Loucy (cell line): ENCODE data around the gene SPEM1.

Source experiments
- EZH2phosphoT487 ChIP-seq: fragments of 200-600 bp; IDR thresholded peaks from 2 replicates; pipeline ENCODE4 v1.6.1; 2018; ENCODE audit warnings: antibody characterized with exemption, mild to moderate bottlenecking, moderate library complexity, borderline replicate concordance
- TF ChIP-seq, protein P1 (sequence below): fragments of 200-600 bp; sonication (generic); conservative IDR thresholded peaks from 2 replicates; pipeline ENCODE4 v1.5.1; 2014; ENCODE audit warnings: mild to moderate bottlenecking, antibody characterized with exemption, low read length

DNA sequence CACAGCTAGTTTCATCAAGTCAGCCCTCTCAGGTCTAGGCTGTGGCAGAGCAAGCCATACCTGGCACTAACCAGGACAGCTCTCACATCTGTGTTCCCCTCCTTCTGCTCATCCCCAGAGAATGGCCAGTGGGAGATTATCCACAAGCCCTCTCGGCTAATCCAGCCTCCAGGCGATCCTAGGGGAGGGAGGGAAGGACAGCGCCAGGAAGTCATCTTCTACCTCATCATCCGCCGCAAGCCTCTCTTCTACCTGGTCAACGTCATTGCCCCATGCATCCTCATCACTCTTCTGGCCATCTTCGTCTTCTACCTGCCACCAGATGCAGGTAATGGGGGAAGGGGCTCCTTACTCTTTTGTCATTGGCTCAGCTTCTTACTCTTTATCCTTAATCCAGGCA, 28.3 kb downstream of the SPEM1 start:
- TF ChIP-seq, protein P1, sequence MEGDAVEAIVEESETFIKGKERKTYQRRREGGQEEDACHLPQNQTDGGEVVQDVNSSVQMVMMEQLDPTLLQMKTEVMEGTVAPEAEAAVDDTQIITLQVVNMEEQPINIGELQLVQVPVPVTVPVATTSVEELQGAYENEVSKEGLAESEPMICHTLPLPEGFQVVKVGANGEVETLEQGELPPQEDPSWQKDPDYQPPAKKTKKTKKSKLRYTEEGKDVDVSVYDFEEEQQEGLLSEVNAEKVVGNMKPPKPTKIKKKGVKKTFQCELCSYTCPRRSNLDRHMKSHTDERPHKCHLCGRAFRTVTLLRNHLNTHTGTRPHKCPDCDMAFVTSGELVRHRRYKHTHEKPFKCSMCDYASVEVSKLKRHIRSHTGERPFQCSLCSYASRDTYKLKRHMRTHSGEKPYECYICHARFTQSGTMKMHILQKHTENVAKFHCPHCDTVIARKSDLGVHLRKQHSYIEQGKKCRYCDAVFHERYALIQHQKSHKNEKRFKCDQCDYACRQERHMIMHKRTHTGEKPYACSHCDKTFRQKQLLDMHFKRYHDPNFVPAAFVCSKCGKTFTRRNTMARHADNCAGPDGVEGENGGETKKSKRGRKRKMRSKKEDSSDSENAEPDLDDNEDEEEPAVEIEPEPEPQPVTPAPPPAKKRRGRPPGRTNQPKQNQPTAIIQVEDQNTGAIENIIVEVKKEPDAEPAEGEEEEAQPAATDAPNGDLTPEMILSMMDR, result no peak
- TF ChIP-seq EZH2phosphoT487, result no peak
